Esophagus squamous epithelium (tissue), 5 donors: ENCODE data around the gene PCCA. TPM values are rescaled to one million over a fixed set of nuclear protein-coding genes. Genes with fewer than 3 reads are reported as not detected.

Source experiments
- DNase-seq: peaks from one replicate; lab custom pipeline; 2025; lab: John Stamatoyannopoulos, UW
- H3K27ac ChIP-seq, 4 donors: fragments of 200-600 bp; sonication (generic); one replicate each; pipeline ENCODE4 v1.5.1; 2016 to 2019; ENCODE audit warnings: mild to moderate bottlenecking in 1 of 4
- H3K27me3 ChIP-seq, 4 donors: fragments of 200-600 bp; sonication (generic); 1 replicate in 3 of 4; 2 replicates in 1 of 4; pipeline versions ENCODE4 v1.5.1 to v1.6.0; 2017 to 2021; ENCODE audit warnings: antibody characterized with exemption in 1 of 4
- H3K36me3 ChIP-seq, 3 donors: fragments of 200-600 bp; sonication (generic); one replicate each; pipeline ENCODE4 v1.5.1; 2016 to 2019
- H3K4me1 ChIP-seq, 3 donors: fragments of 200-600 bp; sonication (generic); one replicate each; pipeline ENCODE4 v1.5.1; 2017 to 2019
- H3K4me3 ChIP-seq, 4 donors: fragments of 200-600 bp; sonication (generic); 1 replicate in 3 of 4; 2 replicates in 1 of 4; pipeline ENCODE4 v1.5.1; 2016 to 2019; ENCODE audit warnings: mild to moderate bottlenecking in 2 of 4, moderate library complexity in 1 of 4
- H3K9me3 ChIP-seq, 3 donors: fragments of 200-600 bp; sonication (generic); one replicate each; pipeline ENCODE4 v1.5.1; 2016 to 2019
- CTCF ChIP-seq, 6 experiments: fragments of 450-650 bp in 4 of 6; fragments of 200-600 bp in 2 of 6; sonication (generic) in 2 of 6; IDR thresholded peaks; one replicate each; pipeline ENCODE4 v1.5.1; 2016 to 2019; ENCODE audit warnings: antibody characterized with exemption in 6 of 6, mild to moderate bottlenecking in 4 of 6, moderate library complexity in 4 of 6
- POLR2A ChIP-seq, 4 donors: fragments of 450-650 bp; IDR thresholded peaks; one replicate each; pipeline ENCODE4 v1.6.1; 2017; ENCODE audit warnings: antibody characterized with exemption in 4 of 4, mild to moderate bottlenecking in 4 of 4, moderate library complexity in 3 of 4
- WGBS, 2 donors: methylation state at CpG; one replicate each; pipeline ENCODE4 v1.1.5; 2018; 5-methylcytosine and 5-hydroxymethylcytosine counted together
- intact Hi-C: fragments of 100-400 bp; cut with DNase I; formaldehyde crosslinking; loops from one replicate; pipeline ENCODE4 v1.15.0; 2022
- total RNA-seq, 4 donors: library from RNA; depleted of rRNA; stranded (reverse); fragments of >200 nt; gene quantifications; one replicate each; pipeline ENCODE4 v1.1.0, GENCODE V29; 2016
- donor health status: DM: yes; HTN: yes; CAD: no.

Gene PCCA
- total RNA-seq, 4 donors from 2014 or later: 21.5 to 46.5 (median 30.2) TPM

- Histone ChIP-seq H3K27ac (no peak overlapping the region), H3K9me3 (no peaks in the 10 kb centered on the region)
- DNase-seq: no peak
Measured at GRCh38 chr13:100130092-100130491, 41.2 kb downstream of the PCCA start.

GRCh38 chr13:100130930-100131511 lies 42.1 kb downstream of the PCCA start:
- Histone ChIP-seq H3K4me3 (no peak overlapping the region), H3K9me3 (no peaks in the 10 kb centered on the region), H3K27ac (no peak overlapping the region), H3K4me1 (peaks cover 3 to 7% (median 5%) of the 10 kb centered on the region in 3 donors), H3K36me3 (no peaks in the 10 kb centered on the region), H3K27me3 (no peaks in the 10 kb centered on the region)
- 72 to 89% methylated on average over 6 of the region's 6 CpGs for WGBS, 2 donors
- DNase-seq: no peak
- intact Hi-C loops: no loop called here
- TF ChIP-seq POLR2A (IDR thresholded peaks at IDR 0.05) (no peak), CTCF (IDR thresholded peaks at IDR 0.05) (no peak)

More at GRCh38 chr13:100130092-100130491, 41.2 kb downstream of the PCCA start:
- Histone ChIP-seq H3K27me3 (no peaks in the 10 kb centered on the region), H3K4me3 (no peak overlapping the region), H3K4me1 (peaks cover 3 to 7% (median 5%) of the 10 kb centered on the region in 3 donors), H3K36me3 (no peaks in the 10 kb centered on the region)
- intact Hi-C loops: no loop called here
- 33 to 36% methylated on average over 1 of the region's 1 CpG for WGBS, 2 donors
- TF ChIP-seq CTCF (IDR thresholded peaks at IDR 0.05) (no peak), POLR2A (IDR thresholded peaks at IDR 0.05) (no peak)

- DNase-seq: no peak
- no peaks in the 10 kb centered on the region for H3K36me3 ChIP-seq
- no peaks in the 10 kb centered on the region for H3K27me3 ChIP-seq
- H3K27ac ChIP-seq: no peak overlapping the region
- intact Hi-C loops: no loop called here
- no peak overlapping the region for H3K4me3 ChIP-seq
- peaks cover 3 to 7% (median 5%) of the 10 kb centered on the region in 3 donors for H3K4me1 ChIP-seq
- no peak for TF ChIP-seq POLR2A (IDR thresholded peaks at IDR 0.05)
- no peak for TF ChIP-seq CTCF (IDR thresholded peaks at IDR 0.05)
- H3K9me3 ChIP-seq: no peaks in the 10 kb centered on the region
- WGBS, 2 donors: 39 to 53% methylated on average over 3 of the region's 3 CpGs
Measured at GRCh38 chr13:100131863-100132574, 43.1 kb downstream of the PCCA start.

- no peak overlapping the region for H3K4me3 ChIP-seq
- DNase-seq: no peak
- intact Hi-C loops: no loop called here
- H3K27ac ChIP-seq: no peak overlapping the region
- H3K9me3 ChIP-seq: no peaks in the 10 kb centered on the region
- 91 to 95% methylated on average over 1 of the region's 1 CpG for WGBS, 2 donors
- TF ChIP-seq POLR2A (IDR thresholded peaks at IDR 0.05): no peak
- TF ChIP-seq CTCF (IDR thresholded peaks at IDR 0.05): no peak
- no peaks in the 10 kb centered on the region for H3K4me1 ChIP-seq
- H3K36me3 ChIP-seq: no peaks in the 10 kb centered on the region
- no peaks in the 10 kb centered on the region for H3K27me3 ChIP-seq
Measured at GRCh38 chr13:100138859-100139491, 50.1 kb downstream of the PCCA start.

GRCh38 chr13:100139817-100140216 lies 50.9 kb downstream of the PCCA start:
- no peaks in the 10 kb centered on the region for H3K27me3 ChIP-seq
- TF ChIP-seq POLR2A (IDR thresholded peaks at IDR 0.05) (no peak), CTCF (IDR thresholded peaks at IDR 0.05) (no peak)
- H3K27ac ChIP-seq: no peak overlapping the region
- H3K4me3 ChIP-seq: no peak overlapping the region
- intact Hi-C loops: no loop called here
- WGBS, 2 donors: 68 to 80% methylated on average over 1 of the region's 1 CpG
- H3K36me3 ChIP-seq: peaks cover 0 to 5% (median 0%) of the 10 kb centered on the region in 3 donors
- no peaks in the 10 kb centered on the region for H3K9me3 ChIP-seq
- H3K4me1 ChIP-seq: no peaks in the 10 kb centered on the region
- no peak for DNase-seq
